Keratinocyte (primary cell): Measurements from ENCODE around the gene SUFU. TPM values are rescaled to one million over a fixed set of nuclear protein-coding genes. Genes with fewer than 3 reads are reported as not detected.

Source experiments
- DNase-seq: peaks from one replicate; pipeline ENCODE4 v3.0.0-alpha.2; 2011; ENCODE audit warnings: low read depth, missing footprints, low spot score
- FAIRE-seq: peaks from 2 replicates; lab custom pipeline; 2011; peaks lifted over from hg19 to GRCh38; lab: Jason Lieb, UNC
- H2AFZ ChIP-seq: 2 replicates; pipeline ENCODE4 v1.6.0; 2012; ENCODE audit warnings: low read length, control low read depth, inconsistent platforms; ENCODE audit not compliant: control insufficient read depth
- H3K27ac ChIP-seq: 2 replicates; pipeline ENCODE4 v1.5.1; 2011; ENCODE audit warnings: low read length; ENCODE audit not compliant: control insufficient read depth, insufficient read depth
- H3K27me3 ChIP-seq: 3 replicates; pipeline ENCODE4 v1.6.0; 2011; ENCODE audit warnings: low read length; ENCODE audit not compliant: control insufficient read depth, insufficient read depth; ENCODE audit errors: extremely low read depth
- H3K36me3 ChIP-seq, 2 experiments: 2 replicates in 1 of 2; 3 replicates in 1 of 2; pipeline ENCODE4 v1.5.1; 2011; ENCODE audit warnings: low read length in 2 of 2, mild to moderate bottlenecking in 1 of 2; ENCODE audit not compliant: control insufficient read depth in 2 of 2, insufficient read depth in 2 of 2; ENCODE audit errors: extremely low read depth in 1 of 2
- H3K4me1 ChIP-seq: 3 replicates; pipeline ENCODE4 v1.5.1; 2011; ENCODE audit warnings: low read length; ENCODE audit not compliant: control insufficient read depth, insufficient read depth; ENCODE audit errors: extremely low read depth
- H3K4me2 ChIP-seq: 3 replicates; pipeline ENCODE4 v1.6.0; 2011; ENCODE audit warnings: low read depth, low read length; ENCODE audit not compliant: control insufficient read depth, insufficient read depth; ENCODE audit errors: extremely low read depth
- H3K4me3 ChIP-seq, 3 experiments: fragments of 200-600 bp in 1 of 3; sonication (generic) in 1 of 3; 2 replicates in 2 of 3; 3 replicates in 1 of 3; pipeline ENCODE4 v1.5.1; 2011 to 2016; ENCODE audit warnings: low read length in 3 of 3, mild to moderate bottlenecking in 3 of 3, control low read depth in 2 of 3, inconsistent platforms in 1 of 3, low read depth in 1 of 3, mixed read lengths in 1 of 3, mixed run types in 1 of 3, moderate library complexity in 1 of 3; ENCODE audit not compliant: control insufficient read depth in 2 of 3, insufficient read depth in 2 of 3; ENCODE audit errors: extremely low read depth in 1 of 3
- H3K79me2 ChIP-seq: 2 replicates; pipeline ENCODE4 v1.6.0; 2012; ENCODE audit warnings: low read length; ENCODE audit not compliant: control insufficient read depth, insufficient read depth
- H3K9ac ChIP-seq: 3 replicates; pipeline ENCODE4 v1.6.0; 2011; ENCODE audit warnings: low read length; ENCODE audit not compliant: control insufficient read depth, insufficient read depth; ENCODE audit errors: extremely low read depth
- H3K9me1 ChIP-seq: 3 replicates; pipeline ENCODE4 v1.6.0; 2011; ENCODE audit warnings: low read length; ENCODE audit not compliant: control insufficient read depth, insufficient read depth; ENCODE audit errors: extremely low read depth
- H3K9me3 ChIP-seq: 2 replicates; pipeline ENCODE4 v1.5.1; 2012; ENCODE audit warnings: low read depth, low read length; ENCODE audit not compliant: control insufficient read depth
- H4K20me1 ChIP-seq: 3 replicates; pipeline ENCODE4 v1.6.0; 2011; ENCODE audit warnings: low read length; ENCODE audit not compliant: control insufficient read depth, insufficient read depth; ENCODE audit errors: extremely low read depth
- EZH2 ChIP-seq: IDR thresholded peaks from one replicate; pipeline ENCODE4 v1.6.1; 2012; ENCODE audit warnings: inconsistent platforms, mild to moderate bottlenecking, low read length, moderate library complexity
- dilution Hi-C: fragments of 300-500 bp; cut with MboI; formaldehyde crosslinking; loops from one replicate; pipeline ENCODE4 v1.7.0; 2020; ENCODE audit warnings: low sequenced_read_pairs; ENCODE audit not compliant: extremely low pct_ligation_motif_present
- polyA plus RNA-seq, 5 experiments: library from polyadenylated mRNA; depleted of rRNA in 3 of 5; stranded (reverse) in 3 of 5; stranded (forward) in 1 of 5; unstranded in 1 of 5; fragments of >200 nt; gene quantifications; 1 replicate in 1 of 5; 2 replicates in 3 of 5; 3 replicates in 1 of 5; pipeline versions ENCODE4 v1.2.1 to v1.2.3, GENCODE V29; 2011 to 2012; ENCODE audit warnings: missing spikeins in 2 of 5, low read depth in 1 of 5, low replicate concordance in 1 of 5
- small RNA-seq, 3 experiments: library from RNA; depleted of rRNA; stranded (forward); fragments of <200 nt; gene quantifications; one replicate each; pipeline ENCODE3, GENCODE V24; 2012; ENCODE audit warnings: low read depth in 3 of 3, low replicate concordance in 1 of 3; ENCODE audit not compliant: insufficient read length in 3 of 3
- TF ChIP-seq, protein P1 (sequence below), 3 experiments: IDR thresholded peaks in 1 of 3; conservative IDR thresholded peaks in 1 of 3; optimal IDR thresholded peaks in 1 of 3; 2 replicates in 2 of 3; 3 replicates in 1 of 3; pipeline versions ENCODE3 to v1.5.1; 2011; ENCODE audit warnings: low read length in 3 of 3, mild to moderate bottlenecking in 3 of 3, moderate library complexity in 2 of 3, control low read depth in 1 of 3, inconsistent platforms in 1 of 3; ENCODE audit not compliant: insufficient read depth in 2 of 3; ENCODE audit errors: extremely low read depth in 1 of 3

The SUFU gene
- polyA plus RNA-seq, 1 donor (not counting 4 experiments of a cell fraction or from before 2014, with no cell fraction given) = 3.7 TPM

- H3K36me3 ChIP-seq = peaks cover 3 to 4% of the 10 kb centered on the region in 2 experiments
- no peaks in the 10 kb centered on the region for H3K4me1 ChIP-seq
- H3K27ac ChIP-seq = no peak overlapping the region
- dilution Hi-C loops = no loop called here
- no peaks in the 10 kb centered on the region for H3K79me2 ChIP-seq
- FAIRE-seq = no peak
- no peak overlapping the region for H3K4me3 ChIP-seq
- H3K27me3 ChIP-seq = no peaks in the 10 kb centered on the region
- H4K20me1 ChIP-seq = no peaks in the 10 kb centered on the region
- no peaks in the 10 kb centered on the region for H3K9me1 ChIP-seq
- TF ChIP-seq EZH2 = no peak
- TF ChIP-seq, protein P1, sequence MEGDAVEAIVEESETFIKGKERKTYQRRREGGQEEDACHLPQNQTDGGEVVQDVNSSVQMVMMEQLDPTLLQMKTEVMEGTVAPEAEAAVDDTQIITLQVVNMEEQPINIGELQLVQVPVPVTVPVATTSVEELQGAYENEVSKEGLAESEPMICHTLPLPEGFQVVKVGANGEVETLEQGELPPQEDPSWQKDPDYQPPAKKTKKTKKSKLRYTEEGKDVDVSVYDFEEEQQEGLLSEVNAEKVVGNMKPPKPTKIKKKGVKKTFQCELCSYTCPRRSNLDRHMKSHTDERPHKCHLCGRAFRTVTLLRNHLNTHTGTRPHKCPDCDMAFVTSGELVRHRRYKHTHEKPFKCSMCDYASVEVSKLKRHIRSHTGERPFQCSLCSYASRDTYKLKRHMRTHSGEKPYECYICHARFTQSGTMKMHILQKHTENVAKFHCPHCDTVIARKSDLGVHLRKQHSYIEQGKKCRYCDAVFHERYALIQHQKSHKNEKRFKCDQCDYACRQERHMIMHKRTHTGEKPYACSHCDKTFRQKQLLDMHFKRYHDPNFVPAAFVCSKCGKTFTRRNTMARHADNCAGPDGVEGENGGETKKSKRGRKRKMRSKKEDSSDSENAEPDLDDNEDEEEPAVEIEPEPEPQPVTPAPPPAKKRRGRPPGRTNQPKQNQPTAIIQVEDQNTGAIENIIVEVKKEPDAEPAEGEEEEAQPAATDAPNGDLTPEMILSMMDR (optimal IDR thresholded peaks at IDR 0.05 in 1 of 3, IDR thresholded peaks at IDR 0.05 in 1 of 3, conservative IDR thresholded peaks at IDR 0.05 in 1 of 3; ENCODE audit: extremely low read depth in 1 of 3, insufficient read depth in 2 of 3, low read length in 3 of 3) = no peak
- H3K9ac ChIP-seq = no peak overlapping the region
- H3K4me2 ChIP-seq = no peak overlapping the region
- H3K9me3 ChIP-seq = no peaks in the 10 kb centered on the region
- no peak for DNase-seq
- no peak overlapping the region for H2AFZ ChIP-seq
These were observed 179.2 kb downstream of the SUFU start for GRCh38 chr10:102682981-102683380.

Small RNA genes within 50 kb of the gene (small RNA-seq; reads per million reads assigned to genes)
- 0 reads per million in 3 experiments for gene RNU6-43P

Other genes with a start within 250 kb of the SUFU start
- gene NFKB2, start 108.3 kb upstream of the SUFU start, polyA plus RNA-seq = 14.8 to 16.8 TPM (median 15.8 TPM) in 3 replicates
- 0.10 to 0.81 TPM (median 0.11 TPM) in 3 replicates for gene PSD, start 85.2 kb upstream of the SUFU start, polyA plus RNA-seq
- gene FBXL15, start 83.1 kb upstream of the SUFU start, polyA plus RNA-seq = 3.1 to 4.9 TPM (median 3.5 TPM) in 3 replicates
- 35.8 to 77.3 TPM (median 46.6 TPM) in 3 replicates for gene CUEDC2, start 71.4 kb upstream of the SUFU start, polyA plus RNA-seq
- gene C10orf95, start 52.4 kb upstream of the SUFU start, polyA plus RNA-seq = 0.60 to 0.81 TPM (median 0.63 TPM) in 3 replicates
- 160 to 229 TPM (median 162 TPM) in 3 replicates for gene ACTR1A, start 1.3 kb upstream of the SUFU start, polyA plus RNA-seq
- gene TRIM8, start 140.5 kb downstream of the SUFU start, polyA plus RNA-seq = 16.9 to 45.1 TPM (median 24.8 TPM) in 3 replicates
- gene ARL3, start 210.4 kb downstream of the SUFU start, polyA plus RNA-seq = 7.0 to 10.7 TPM (median 9.2 TPM) in 3 replicates
- 1.7 to 5.7 TPM (median 5.0 TPM) in 3 replicates for gene SFXN2, start 210.7 kb downstream of the SUFU start, polyA plus RNA-seq
- 24.3 to 45.7 TPM (median 27.3 TPM) in 3 replicates for gene WBP1L, start 240.0 kb downstream of the SUFU start, polyA plus RNA-seq